MM.1S (cell line): Measurements from ENCODE around the gene RARB.

Experiments used
- DNase-seq: peaks from one replicate; pipeline ENCODE4 v3.0.0-alpha.2; 2015
- H2AFZ ChIP-seq: fragments of 300-600 bp; sonication (generic); 2 replicates; pipeline ENCODE4 v1.6.0; 2016; ENCODE audit warnings: antibody characterized with exemption, low read length
- H3F3A ChIP-seq: fragments of 300-600 bp; sonication (generic); 2 replicates; pipeline ENCODE4 v1.6.1; 2016; ENCODE audit warnings: mild to moderate bottlenecking, antibody characterized with exemption, low read length, moderate library complexity, mixed read lengths; ENCODE audit not compliant: insufficient read depth
- H3K27ac ChIP-seq: fragments of 300-600 bp; sonication (generic); 2 replicates; pipeline ENCODE4 v1.5.1; 2016; ENCODE audit warnings: mild to moderate bottlenecking, low read length
- H3K27me3 ChIP-seq: fragments of 300-600 bp; sonication (generic); replicated peaks from 2 replicates; pipeline ENCODE4 v1.6.0; 2016; ENCODE audit warnings: low read length; ENCODE audit not compliant: insufficient read depth
- H3K36me3 ChIP-seq: fragments of 300-600 bp; sonication (generic); replicated peaks from 2 replicates; pipeline ENCODE4 v1.6.1; 2016; ENCODE audit warnings: mild to moderate bottlenecking, low read length, mixed read lengths; ENCODE audit not compliant: insufficient read depth
- H3K4me1 ChIP-seq: fragments of 300-600 bp; sonication (generic); 2 replicates; pipeline ENCODE4 v1.6.1; 2016; ENCODE audit warnings: low read length, mixed read lengths
- H3K4me2 ChIP-seq: fragments of 300-600 bp; sonication (generic); 2 replicates; pipeline ENCODE4 v1.6.0; 2016; ENCODE audit warnings: low read depth, low read length
- H3K4me3 ChIP-seq: fragments of 300-600 bp; sonication (generic); 2 replicates; pipeline ENCODE4 v1.5.1; 2016; ENCODE audit warnings: low read length, mixed read lengths
- H3K79me2 ChIP-seq: fragments of 300-600 bp; sonication (generic); 2 replicates; pipeline ENCODE4 v1.6.1; 2016; ENCODE audit warnings: mixed run types, low read length, mixed read lengths
- H3K9ac ChIP-seq: fragments of 300-600 bp; sonication (generic); 2 replicates; pipeline ENCODE4 v1.6.1; 2016; ENCODE audit warnings: low read length, mixed read lengths
- H3K9me2 ChIP-seq: fragments of 300-600 bp; sonication (generic); replicated peaks from 2 replicates; pipeline ENCODE4 v1.6.1; 2016; ENCODE audit warnings: mild to moderate bottlenecking, low read length, mixed read lengths; ENCODE audit not compliant: insufficient read depth
- H3K9me3 ChIP-seq: fragments of 300-600 bp; sonication (generic); replicated peaks from 2 replicates; pipeline ENCODE4 v1.6.1; 2016; ENCODE audit warnings: mild to moderate bottlenecking, low read length, mixed read lengths; ENCODE audit not compliant: insufficient read depth
- H4K20me1 ChIP-seq: fragments of 300-600 bp; sonication (generic); 2 replicates; pipeline ENCODE4 v1.6.1; 2016; ENCODE audit warnings: mild to moderate bottlenecking, low read length, moderate library complexity, mixed read lengths; ENCODE audit not compliant: insufficient read depth
- EZH2 ChIP-seq: fragments of 300-600 bp; sonication (generic); optimal IDR thresholded peaks from 2 replicates; pipeline ENCODE3; 2017; ENCODE audit warnings: low read depth, mild to moderate bottlenecking, antibody characterized with exemption, low read length, mixed read lengths
- EZH2phosphoT487 ChIP-seq: fragments of 300-600 bp; sonication (generic); IDR thresholded peaks from 2 replicates; pipeline ENCODE4 v1.6.1; 2018; ENCODE audit warnings: antibody characterized with exemption, low read length
- TF ChIP-seq, protein P1 (sequence below): fragments of 300-600 bp; sonication (generic); IDR thresholded peaks from 2 replicates; pipeline ENCODE4 v1.5.1; 2016; ENCODE audit warnings: antibody characterized with exemption, low read length, mixed read lengths

Gene RARB

GRCh38 chr3:25469558-25469957, 41.5 kb downstream of the RARB start:
- Histone ChIP-seq H3K4me1 (no peaks in the 10 kb centered on the region), H3K9ac (no peak overlapping the region), H2AFZ (no peak overlapping the region), H3K4me2 (no peak overlapping the region), H3K9me2 (no peaks in the 10 kb centered on the region), H4K20me1 (no peaks in the 10 kb centered on the region), H3K9me3 (no peaks in the 10 kb centered on the region), H3F3A (no peaks in the 10 kb centered on the region), H3K79me2 (no peaks in the 10 kb centered on the region), H3K27me3 (no peaks in the 10 kb centered on the region), H3K27ac (no peak overlapping the region), H3K36me3 (no peaks in the 10 kb centered on the region), H3K4me3 (no peak overlapping the region)
- no peak for TF ChIP-seq EZH2
- TF ChIP-seq EZH2phosphoT487 = no peak
- TF ChIP-seq, protein P1, sequence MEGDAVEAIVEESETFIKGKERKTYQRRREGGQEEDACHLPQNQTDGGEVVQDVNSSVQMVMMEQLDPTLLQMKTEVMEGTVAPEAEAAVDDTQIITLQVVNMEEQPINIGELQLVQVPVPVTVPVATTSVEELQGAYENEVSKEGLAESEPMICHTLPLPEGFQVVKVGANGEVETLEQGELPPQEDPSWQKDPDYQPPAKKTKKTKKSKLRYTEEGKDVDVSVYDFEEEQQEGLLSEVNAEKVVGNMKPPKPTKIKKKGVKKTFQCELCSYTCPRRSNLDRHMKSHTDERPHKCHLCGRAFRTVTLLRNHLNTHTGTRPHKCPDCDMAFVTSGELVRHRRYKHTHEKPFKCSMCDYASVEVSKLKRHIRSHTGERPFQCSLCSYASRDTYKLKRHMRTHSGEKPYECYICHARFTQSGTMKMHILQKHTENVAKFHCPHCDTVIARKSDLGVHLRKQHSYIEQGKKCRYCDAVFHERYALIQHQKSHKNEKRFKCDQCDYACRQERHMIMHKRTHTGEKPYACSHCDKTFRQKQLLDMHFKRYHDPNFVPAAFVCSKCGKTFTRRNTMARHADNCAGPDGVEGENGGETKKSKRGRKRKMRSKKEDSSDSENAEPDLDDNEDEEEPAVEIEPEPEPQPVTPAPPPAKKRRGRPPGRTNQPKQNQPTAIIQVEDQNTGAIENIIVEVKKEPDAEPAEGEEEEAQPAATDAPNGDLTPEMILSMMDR = no peak
- DNase-seq = no peak

GRCh38 chr3:25471081-25471768, 43.2 kb downstream of the RARB start:
- no peak overlapping the region for H3K9ac ChIP-seq
- H4K20me1 ChIP-seq = no peaks in the 10 kb centered on the region
- H3K27me3 ChIP-seq = no peaks in the 10 kb centered on the region
- no peaks in the 10 kb centered on the region for H3K9me3 ChIP-seq
- H3K4me3 ChIP-seq = no peak overlapping the region
- TF ChIP-seq, protein P1 = no peak
- TF ChIP-seq EZH2phosphoT487 (no peak), EZH2 (no peak)
- no peaks in the 10 kb centered on the region for H3K36me3 ChIP-seq
- DNase-seq = no peak
- H3K4me1 ChIP-seq = no peaks in the 10 kb centered on the region
- no peak overlapping the region for H3K4me2 ChIP-seq
- no peaks in the 10 kb centered on the region for H3F3A ChIP-seq
- H3K79me2 ChIP-seq = no peaks in the 10 kb centered on the region
- H3K9me2 ChIP-seq = no peaks in the 10 kb centered on the region
- no peak overlapping the region for H3K27ac ChIP-seq
- no peak overlapping the region for H2AFZ ChIP-seq

DNA sequence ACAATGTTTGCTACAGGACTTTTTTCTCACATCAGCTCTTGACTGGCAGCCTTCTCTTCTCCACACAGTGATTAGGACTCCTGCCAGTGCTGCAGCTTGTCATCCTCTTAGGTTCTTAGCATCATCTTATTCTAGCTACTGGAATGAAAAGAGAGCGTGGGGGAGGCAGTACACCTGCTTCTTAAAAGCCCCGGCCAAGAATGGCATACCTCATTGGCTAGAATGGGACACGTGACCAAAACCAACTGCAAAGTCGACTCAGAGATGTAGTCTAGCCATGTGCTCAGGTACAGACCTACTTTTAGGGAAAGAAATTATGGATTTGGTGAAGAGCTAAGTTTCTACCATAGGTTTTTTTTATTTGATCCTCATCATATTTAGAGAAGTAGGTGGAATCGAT, 44.1 kb downstream of the RARB start:
- H4K20me1 ChIP-seq = no peaks in the 10 kb centered on the region
- no peaks in the 10 kb centered on the region for H3K9me3 ChIP-seq
- no peak overlapping the region for H3K4me2 ChIP-seq
- no peaks in the 10 kb centered on the region for H3K4me1 ChIP-seq
- H2AFZ ChIP-seq = no peak overlapping the region
- no peak overlapping the region for H3K9ac ChIP-seq
- no peaks in the 10 kb centered on the region for H3F3A ChIP-seq
- DNase-seq = no peak
- H3K9me2 ChIP-seq = no peaks in the 10 kb centered on the region
- TF ChIP-seq EZH2phosphoT487 = no peak
- no peak for TF ChIP-seq EZH2
- TF ChIP-seq, protein P1 = no peak
- no peaks in the 10 kb centered on the region for H3K79me2 ChIP-seq
- no peaks in the 10 kb centered on the region for H3K36me3 ChIP-seq
- no peak overlapping the region for H3K4me3 ChIP-seq
- H3K27ac ChIP-seq = no peak overlapping the region
- no peaks in the 10 kb centered on the region for H3K27me3 ChIP-seq
